Measurements from ENCODE around the gene IDS. TPM values are rescaled to one million over a fixed set of nuclear protein-coding genes. Genes with fewer than 3 reads are reported as not detected.
"Not testable (repeated sequence)": the region's sequence is repeated elsewhere in the genome, so short reads cannot be mapped to it uniquely, and the experiment has no call there.

Gene IDS
- total RNA-seq, 6 experiments from 2014 or later, result 38.4 to 70.9 (median 55.1) TPM

- no peak for TF ChIP-seq CTCF (IDR thresholded peaks at IDR 0.05)
- H3K27me3 Mint-ChIP-seq (ENCODE audit: insufficient read depth), result peaks cover 2% of the 10 kb centered on the region; the same call in 1 of the 2 replicates
- no peak for DNase-seq
- H3K4me3 Mint-ChIP-seq, result no peak overlapping the region
- H3K4me1 Mint-ChIP-seq (ENCODE audit: low read depth), result peaks cover 44% of the 10 kb centered on the region
- H3K36me3 Mint-ChIP-seq (ENCODE audit: low read depth), result peaks cover 23% of the 10 kb centered on the region
- H3K9me3 Mint-ChIP-seq, result no peaks in the 10 kb centered on the region
- no peak overlapping the region for H3K27ac Mint-ChIP-seq
These were observed 11.2 kb downstream of the IDS start for GRCh38 chrX:149493567-149494562.

DNA sequence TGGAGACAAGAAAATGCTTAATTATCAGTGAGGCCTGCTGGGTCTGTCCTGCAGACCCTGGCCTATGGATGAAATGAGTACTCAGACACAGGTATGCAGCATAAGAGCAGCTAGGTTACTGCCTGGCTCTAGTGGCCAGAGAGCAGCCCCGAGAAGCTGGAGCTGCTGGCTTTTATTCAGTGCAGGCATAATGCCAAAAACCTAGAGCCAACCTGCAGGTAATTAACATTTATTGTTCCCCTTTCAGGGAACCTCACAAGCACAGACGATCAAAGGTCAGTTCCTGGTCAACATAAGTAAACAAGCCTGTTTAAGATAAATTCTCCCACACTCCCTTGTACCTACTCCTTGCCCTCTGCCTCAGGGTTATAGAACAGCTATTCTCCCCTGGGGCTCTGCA is 13.3 kb downstream of the IDS start:
- no peaks in the 10 kb centered on the region for H3K9me3 Mint-ChIP-seq
- peaks cover 23% of the 10 kb centered on the region for H3K36me3 Mint-ChIP-seq (ENCODE audit: low read depth)
- TF ChIP-seq CTCF (IDR thresholded peaks at IDR 0.05), result no peak
- H3K27me3 Mint-ChIP-seq (ENCODE audit: insufficient read depth), result 0 out of 2 replicates have a peak, but pooled peaks cover 2% of the 10 kb centered on the region
- no peak for DNase-seq
- H3K4me3 Mint-ChIP-seq, result no peak overlapping the region
- H3K4me1 Mint-ChIP-seq (ENCODE audit: low read depth), result peaks cover 35% of the 10 kb centered on the region
- H3K27ac Mint-ChIP-seq, result no peak overlapping the region

DNA sequence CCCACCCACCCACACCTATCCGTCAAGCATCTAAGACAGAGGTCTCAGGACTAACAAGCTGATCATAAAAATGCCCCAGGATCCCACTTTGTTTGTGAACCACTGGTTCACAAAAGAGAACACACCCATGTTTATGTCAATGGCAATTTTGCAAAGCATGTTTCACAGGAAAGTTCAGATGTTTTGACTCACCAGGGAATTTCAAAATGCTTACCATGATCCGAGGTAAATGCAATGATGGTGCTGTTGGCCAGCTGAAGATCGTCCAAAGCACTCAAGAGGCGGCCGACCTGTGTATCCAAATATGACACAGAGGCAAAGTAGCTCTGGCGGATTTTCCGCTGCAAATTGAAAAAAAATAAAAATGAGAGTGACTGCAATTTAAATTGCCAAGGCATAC is 15.0 kb downstream of the IDS start:
- H3K9me3 Mint-ChIP-seq, result no peaks in the 10 kb centered on the region
- peaks cover 25% of the 10 kb centered on the region for H3K36me3 Mint-ChIP-seq (ENCODE audit: low read depth)
- H3K4me3 Mint-ChIP-seq, result no peak overlapping the region
- DNase-seq, result no peak
- H3K27me3 Mint-ChIP-seq (ENCODE audit: insufficient read depth), result peaks cover 2% of the 10 kb centered on the region; the same call in 1 of the 2 replicates
- H3K27ac Mint-ChIP-seq, result no peak overlapping the region
- peaks cover 19% of the 10 kb centered on the region for H3K4me1 Mint-ChIP-seq (ENCODE audit: low read depth)
- TF ChIP-seq CTCF (IDR thresholded peaks at IDR 0.05), result no peak

- H3K4me3 Mint-ChIP-seq; H3K9me3 Mint-ChIP-seq; H3K27ac Mint-ChIP-seq; H3K27me3 Mint-ChIP-seq (ENCODE audit: insufficient read depth); DNase-seq: not testable (repeated sequence)
- H3K4me1 Mint-ChIP-seq (ENCODE audit: low read depth), result peaks cover 15% of the 10 kb centered on the region
- H3K36me3 Mint-ChIP-seq (ENCODE audit: low read depth), result peaks cover 23% of the 10 kb centered on the region
These were observed 16.6 kb downstream of the IDS start for GRCh38 chrX:149488411-149489052.

DNA sequence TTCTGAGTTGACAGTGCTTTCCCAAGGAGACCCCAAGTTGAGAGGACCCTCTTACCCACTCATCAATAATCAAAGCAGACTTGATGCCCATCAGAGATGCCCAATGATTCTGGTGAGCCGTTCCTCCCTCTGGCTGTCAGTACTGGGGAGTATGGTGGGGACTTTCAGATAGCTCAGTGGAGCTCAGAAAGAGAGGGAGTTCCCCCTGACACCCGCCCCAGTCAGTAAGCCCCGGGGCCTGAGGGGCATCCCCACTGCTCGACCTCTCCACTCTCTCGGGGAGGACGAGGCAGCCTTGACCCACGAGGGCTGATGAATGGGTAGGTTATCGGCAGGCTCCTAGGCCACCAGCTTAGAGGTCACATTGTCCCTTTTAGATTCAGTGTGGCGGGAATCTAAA is 17.1 kb downstream of the IDS start:
- H3K4me3 Mint-ChIP-seq, H3K9me3 Mint-ChIP-seq: not testable (repeated sequence)

DNA sequence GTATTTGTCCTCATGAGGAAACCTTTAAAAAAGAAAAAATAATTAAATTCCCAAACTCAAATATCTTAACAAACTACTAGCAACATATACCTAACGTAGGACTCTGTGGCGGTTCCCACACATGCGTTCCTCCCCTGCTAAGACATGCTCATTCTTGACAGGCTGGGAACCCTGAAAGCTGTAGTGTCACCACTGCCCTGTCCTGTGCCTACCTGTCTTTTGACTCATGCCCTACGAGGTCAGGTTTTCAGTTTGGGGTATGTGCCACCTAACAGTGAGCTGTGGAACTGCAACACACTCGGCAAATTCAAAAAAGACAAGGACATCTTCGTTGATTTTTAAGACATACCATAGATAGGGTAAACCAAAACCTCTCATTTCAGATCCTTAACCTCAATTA is 17.8 kb downstream of the IDS start:
- H3K9me3 Mint-ChIP-seq, result no peaks in the 10 kb centered on the region
- H3K4me1 Mint-ChIP-seq (ENCODE audit: low read depth), result peaks cover 15% of the 10 kb centered on the region
- peaks cover 2% of the 10 kb centered on the region; the same call in 1 of the 2 replicates for H3K27me3 Mint-ChIP-seq (ENCODE audit: insufficient read depth)
- no peak overlapping the region for H3K4me3 Mint-ChIP-seq
- no peak overlapping the region for H3K27ac Mint-ChIP-seq
- DNase-seq, result no peak
- TF ChIP-seq CTCF (IDR thresholded peaks at IDR 0.05), result peak; percentile 57
- peaks cover 23% of the 10 kb centered on the region for H3K36me3 Mint-ChIP-seq (ENCODE audit: low read depth)

More for the DNA sequence above, 17.1 kb downstream of the IDS start:
- Mint-ChIP-seq H3K36me3 (ENCODE audit: low read depth) (peaks cover 23% of the 10 kb centered on the region), H3K4me1 (ENCODE audit: low read depth) (peaks cover 15% of the 10 kb centered on the region)
- DNase-seq; H3K27ac Mint-ChIP-seq; H3K27me3 Mint-ChIP-seq (ENCODE audit: insufficient read depth): not testable (repeated sequence)

Measured in HFFc6 (cell line).